GM23338 (cell line): ENCODE results near the gene MUC6. TPM values are rescaled to one million over a fixed set of nuclear protein-coding genes. Genes with fewer than 3 reads are reported as not detected.

Experiments
- ATAC-seq: fragments of 200-7000 bp; cut with Tn5 transposase; 3 replicates; pipeline ENCODE4 v1.9.1; 2020
- DNase-seq: peaks from one replicate; pipeline ENCODE4 v3.0.0-alpha.2; 2015; ENCODE audit warnings: low spot score
- H2AFZ ChIP-seq: fragments of 200-600 bp; sonication (generic); 2 replicates; pipeline ENCODE4 v1.8.0; 2016; ENCODE audit warnings: antibody characterized with exemption, mild to moderate bottlenecking, moderate library complexity
- H3F3A ChIP-seq: fragments of 200-600 bp; sonication (generic); replicated peaks from 2 replicates; pipeline ENCODE4 v1.8.0; 2017; ENCODE audit warnings: antibody characterized with exemption, mixed run types, low read depth
- H3K27ac ChIP-seq: fragments of 200-600 bp; sonication (generic); 2 replicates; pipeline ENCODE4 v1.6.1; 2016; ENCODE audit warnings: low read depth
- H3K27me3 ChIP-seq: fragments of 200-600 bp; sonication (generic); 2 replicates; pipeline ENCODE4 v1.8.0; 2016; ENCODE audit warnings: mild to moderate bottlenecking, mixed run types, moderate library complexity; ENCODE audit not compliant: insufficient read depth
- H3K36me3 ChIP-seq: fragments of 200-600 bp; sonication (generic); 2 replicates; pipeline ENCODE4 v1.8.0; 2016; ENCODE audit warnings: mild to moderate bottlenecking; ENCODE audit not compliant: insufficient read depth
- H3K4me1 ChIP-seq: fragments of 200-600 bp; sonication (generic); 2 replicates; pipeline ENCODE4 v1.8.0; 2016; ENCODE audit warnings: mild to moderate bottlenecking, moderate library complexity; ENCODE audit not compliant: insufficient read depth
- H3K4me2 ChIP-seq: fragments of 200-600 bp; sonication (generic); 2 replicates; pipeline ENCODE4 v1.7.1; 2017; ENCODE audit warnings: mixed run types
- H3K4me3 ChIP-seq: fragments of 200-600 bp; sonication (generic); 2 replicates; pipeline ENCODE4 v1.6.1; 2016; ENCODE audit warnings: mixed run types
- H3K79me2 ChIP-seq: fragments of 200-600 bp; sonication (generic); replicated peaks from 2 replicates; pipeline ENCODE4 v1.8.0; 2017; ENCODE audit warnings: mild to moderate bottlenecking; ENCODE audit not compliant: insufficient read depth
- H3K9me2 ChIP-seq: fragments of 200-600 bp; sonication (generic); 2 replicates; pipeline ENCODE4 v1.8.0; 2017; ENCODE audit not compliant: insufficient read depth
- H4K20me1 ChIP-seq: fragments of 200-600 bp; sonication (generic); replicated peaks from 2 replicates; pipeline ENCODE4 v1.8.0; 2017; ENCODE audit warnings: mild to moderate bottlenecking; ENCODE audit not compliant: insufficient read depth
- H3K27ac Mint-ChIP-seq: 2 replicates; pipeline ENCODE4 v1.8.0; 2020; ENCODE audit warnings: inconsistent platforms, mild to moderate bottlenecking, moderate library complexity, mixed read lengths
- H3K27me3 Mint-ChIP-seq: 3 replicates; pipeline ENCODE4 v1.8.0; 2022; ENCODE audit warnings: low read depth, mild to moderate bottlenecking, moderate library complexity, mixed read lengths, inconsistent platforms; ENCODE audit not compliant: insufficient read depth, poor library complexity
- H3K36me3 Mint-ChIP-seq: 3 replicates; pipeline ENCODE4 v1.8.0; 2021; ENCODE audit warnings: low read depth, mild to moderate bottlenecking, inconsistent platforms, moderate library complexity, mixed read lengths
- H3K4me1 Mint-ChIP-seq: 3 replicates; pipeline ENCODE4 v1.8.0; 2020; ENCODE audit warnings: mild to moderate bottlenecking, inconsistent platforms, mixed read lengths
- H3K4me3 Mint-ChIP-seq: 3 replicates; pipeline ENCODE4 v1.8.0; 2021; ENCODE audit warnings: moderate library complexity, mild to moderate bottlenecking, inconsistent platforms, mixed read lengths
- H3K9me3 Mint-ChIP-seq: 3 replicates; pipeline ENCODE4 v1.8.0; 2020; ENCODE audit warnings: moderate library complexity, mild to moderate bottlenecking, inconsistent platforms, mixed read lengths
- CREB1 ChIP-seq: fragments of 250-450 bp; sonication (Bioruptor Pico); IDR thresholded peaks from 2 replicates; pipeline ENCODE4 v1.5.0; 2020; ENCODE audit warnings: low read depth, mild to moderate bottlenecking, moderate library complexity
- EZH2phosphoT487 ChIP-seq: fragments of 200-600 bp; sonication (generic); IDR thresholded peaks from one replicate; pipeline ENCODE4 v1.8.1; 2018; ENCODE audit warnings: antibody characterized with exemption; ENCODE audit not compliant: unreplicated experiment
- STAT1 ChIP-seq: IDR thresholded peaks from one replicate; pipeline ENCODE4 v1.6.1; 2016; ENCODE audit warnings: antibody characterized with exemption; ENCODE audit not compliant: unreplicated experiment
- ZNF462 ChIP-seq: fragments of 250-450 bp; sonication (Bioruptor Pico); IDR thresholded peaks from 2 replicates; pipeline ENCODE4 v1.5.0; 2020; ENCODE audit warnings: mild to moderate bottlenecking, moderate library complexity
- polyA plus RNA-seq: library from polyadenylated mRNA; unstranded; fragments of >200 nt; fragmentation: Nextera tagmentation; extraction: Ambion mirVana; gene quantifications from 2 replicates; pipeline ENCODE4 v1.2.1, GENCODE V29; 2016
- total RNA-seq: library from RNA; depleted of rRNA; stranded (reverse); fragments of >200 nt; shearing (Covaris generic); gene quantifications from 2 replicates; pipeline ENCODE4 v1.2.3, GENCODE V29; 2014

MUC6 gene
- total and polyA plus RNA-seq, 2 experiments from 2014 or later, result not detected

DNA sequence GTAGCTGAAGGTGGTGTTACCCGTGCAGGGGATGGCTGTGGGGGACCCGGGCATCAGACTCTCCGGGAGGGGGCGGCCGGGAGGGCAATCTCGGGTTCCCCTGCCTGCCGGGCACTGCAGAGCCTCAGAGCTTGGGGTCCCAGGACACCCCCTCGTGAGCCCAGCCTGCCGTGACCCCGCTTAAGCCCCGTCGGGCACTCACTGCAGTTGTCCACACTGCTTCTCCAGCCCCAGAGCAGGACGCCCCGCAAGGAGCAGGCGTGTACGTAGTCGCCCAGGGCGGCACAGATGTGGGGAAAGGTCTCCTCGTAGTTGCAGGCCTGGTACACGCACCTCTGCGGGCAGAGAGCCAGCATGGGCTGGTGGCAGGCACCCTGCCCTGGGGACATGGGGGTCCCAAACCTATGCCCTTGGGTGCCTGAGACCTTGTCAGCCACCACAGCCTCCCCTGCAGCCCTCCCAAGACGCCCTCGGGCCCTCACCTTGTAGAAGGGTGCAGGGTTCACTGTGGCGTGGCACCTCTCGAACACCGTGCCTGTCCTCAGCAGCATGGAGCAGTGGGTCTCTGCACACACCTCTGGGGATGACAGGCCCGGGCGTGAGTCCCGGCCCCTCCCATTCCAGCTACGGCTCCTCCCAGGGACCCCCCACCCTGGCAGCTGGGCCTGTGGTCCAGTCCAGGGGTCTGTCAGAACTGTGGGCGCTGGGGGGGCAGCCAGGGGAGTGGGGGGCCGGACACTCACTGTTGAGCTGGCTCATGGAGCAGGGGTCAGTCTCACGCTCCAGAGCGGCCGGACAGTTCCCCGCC lies 8.8 kb downstream of the MUC6 start (continued):
- TF ChIP-seq ZNF462 (CRISPR knock-in tag), result no peak
- TF ChIP-seq STAT1, result no peak

- no peaks in the 10 kb centered on the region for H3F3A ChIP-seq
- H3K27me3 ChIP-seq, result no peaks in the 10 kb centered on the region
- no peak overlapping the region for H3K27ac ChIP-seq
- peaks cover 14% of the 10 kb centered on the region for H3K27me3 Mint-ChIP-seq
- no peak for ATAC-seq
- no peak for DNase-seq
- no peaks in the 10 kb centered on the region for H3K9me3 Mint-ChIP-seq
- H3K9me2 ChIP-seq, result no peaks in the 10 kb centered on the region
- no peak overlapping the region for H3K4me3 ChIP-seq
- no peak overlapping the region for H3K27ac Mint-ChIP-seq
- H2AFZ ChIP-seq, result no peak overlapping the region
- H3K4me1 ChIP-seq, result no peaks in the 10 kb centered on the region
- H3K4me2 ChIP-seq, result no peak overlapping the region
- H3K79me2 ChIP-seq, result no peaks in the 10 kb centered on the region
- H3K4me1 Mint-ChIP-seq, result no peaks in the 10 kb centered on the region; the same call in 2 of the 3 replicates
- no peaks in the 10 kb centered on the region for H4K20me1 ChIP-seq
- H3K36me3 Mint-ChIP-seq, result no peaks in the 10 kb centered on the region; the same call in 2 of the 3 replicates
- no peak overlapping the region for H3K4me3 Mint-ChIP-seq
- no peaks in the 10 kb centered on the region for H3K36me3 ChIP-seq
- TF ChIP-seq EZH2phosphoT487 (no peak), CREB1 (no peak), ZNF462 (CRISPR knock-in tag) (no peak)
These were observed 9.7 kb downstream of the MUC6 start for GRCh38 chr11:1026641-1027482.
